ENCODE measurements around the gene SF3B3.

GRCh38 chr16:70484867-70485266 is 38.7 kb upstream of the SF3B3 start:
- TF ChIP-seq CTCF (CRISPR knock-in tag; IDR thresholded peaks at IDR 0.05): no peak
- no peak for TF ChIP-seq ZNF800 (CRISPR knock-in tag; IDR thresholded peaks at IDR 0.05)
- no peak for TF ChIP-seq TCF7L2 (IDR thresholded peaks at IDR 0.05; ENCODE audit: low read depth, low read length)
- TF ChIP-seq STAT5B (CRISPR knock-in tag; IDR thresholded peaks at IDR 0.05): no peak
- TF ChIP-seq ATRX (CRISPR knock-in tag; IDR thresholded peaks at IDR 0.05; ENCODE audit: borderline replicate concordance): no peak
- TF ChIP-seq PLRG1 (conservative IDR thresholded peaks at IDR 0.05): no peak
- TF ChIP-seq FOXM1 (CRISPR knock-in tag; IDR thresholded peaks at IDR 0.05): no peak
- no peak for TF ChIP-seq MXD4 (CRISPR knock-in tag; IDR thresholded peaks at IDR 0.05)
- no peak for TF ChIP-seq MEIS2 (CRISPR knock-in tag; IDR thresholded peaks at IDR 0.05)
- no peak for TF ChIP-seq TAF1 (CRISPR knock-in tag; IDR thresholded peaks at IDR 0.05)
- TF ChIP-seq GPN1 (CRISPR knock-in tag; IDR thresholded peaks at IDR 0.05; ENCODE audit: borderline replicate concordance): no peak
